ENCODE measurements around the gene PDE4D. TPM values are rescaled to one million over a fixed set of nuclear protein-coding genes. Genes with fewer than 3 reads are reported as not detected.
A peak's percentile ranks its signal among the peaks of the same experiment; 100 is the strongest.

Gene PDE4D
- total and polyA plus RNA-seq, 10 of the 15 experiments (the other 5 are each of a cell fraction or from before 2014, with no cell fraction given), result 0.87 to 4.1 (median 2.2) TPM

- no peak for ATAC-seq
- H3K4me1 ChIP-seq (ENCODE audit: control insufficient read depth, insufficient read depth, low read length), result no peaks in the 10 kb centered on the region; the same call in 1 of the 2 replicates
These were observed 208.4 kb downstream of the PDE4D start for GRCh38 chr5:59685191-59685530.

GRCh38 chr5:59684388-59685190 lies 208.9 kb downstream of the PDE4D start:
- POLR2A ChIA-PET, result no interaction called here
- no peak for FAIRE-seq
- H2AFZ ChIP-seq (ENCODE audit: control insufficient read depth, low read depth, low read length), result no peak overlapping the region
- no peak for TF ChIP-seq LARP7 (IDR thresholded peaks at IDR 0.05)
- no peak for TF ChIP-seq HDAC2 (IDR thresholded peaks at IDR 0.05)
- no peak for TF ChIP-seq SMAD5 (IDR thresholded peaks at IDR 0.05; ENCODE audit: low read depth)
- no peak for TF ChIP-seq HDAC6 (IDR thresholded peaks at IDR 0.05; ENCODE audit: unreplicated experiment)
- no peak for TF ChIP-seq MYC (IDR thresholded peaks at IDR 0.05; ENCODE audit: insufficient read depth, insufficient read length, insufficient replicate concordance, low read length, severe bottlenecking)
- TF ChIP-seq RAD21 (IDR thresholded peaks at IDR 0.05; ENCODE audit: insufficient read depth, low read depth, low read length), result no peak
- TF ChIP-seq JUND (IDR thresholded peaks at IDR 0.05; ENCODE audit: low read depth, low read length), result no peak
- no peak for TF ChIP-seq ZBTB40 (IDR thresholded peaks at IDR 0.05; ENCODE audit: borderline replicate concordance)
- TF ChIP-seq TCF12 (IDR thresholded peaks at IDR 0.05; ENCODE audit: low read depth, low read length), result no peak
- no peak for TF ChIP-seq NBN (IDR thresholded peaks at IDR 0.05)

More at GRCh38 chr5:59685191-59685530, 208.4 kb downstream of the PDE4D start:
- no peaks in the 10 kb centered on the region for H4K20me1 ChIP-seq (ENCODE audit: control insufficient read depth, insufficient read depth)
- no peak overlapping the region for H3K9ac ChIP-seq (ENCODE audit: control insufficient read depth, insufficient read depth, low read length)
- DNase-seq (ENCODE audit: low read depth, low spot score), result no peak
- no peak for FAIRE-seq
- no peaks in the 10 kb centered on the region for H3K79me2 ChIP-seq (ENCODE audit: control insufficient read depth, insufficient read depth, low read length)
- H3K27ac ChIP-seq (ENCODE audit: control insufficient read depth, insufficient read depth), result no peak overlapping the region
- no TSS peak for BruUV-seq (replicated peaks)
- ChIA-PET CTCF (interaction anchor here (1.4 kb wide), 1 partner anchor 116 kb away, joined by 3 read pairs; no protein-coding TSS in a partner anchor), SMC1A (ENCODE audit: uncharacterized antibody, unreplicated experiment) (interaction anchor here (1.1 kb wide), 2 partner anchors 8 to 179 kb away, joined by 3 to 4 read pairs; no protein-coding TSS in a partner anchor), RAD21 (ENCODE audit: unreplicated experiment) (interaction anchor here (0.6 kb wide), 1 partner anchor 109 kb away, joined by 4 read pairs; no protein-coding TSS in a partner anchor), POLR2A (no interaction called here)
- intact Hi-C loops (cut with micrococcal nuclease; ENCODE audit: unreplicated experiment), result no loop called here
- no peaks in the 10 kb centered on the region for H3K9me3 ChIP-seq (replicated peaks; ENCODE audit: control insufficient read depth, insufficient read depth, low read length)
- no peaks in the 10 kb centered on the region for H3K36me3 ChIP-seq (ENCODE audit: control insufficient read depth in 2 of 2, insufficient read depth in 2 of 2, low read length in 1 of 2)
- no peak overlapping the region for H3K4me3 ChIP-seq
- no peak overlapping the region for H3K4me2 ChIP-seq (ENCODE audit: control insufficient read depth, insufficient read depth)
- H3K27me3 ChIP-seq (replicated peaks in 1 of 2; ENCODE audit: control insufficient read depth in 2 of 2, insufficient read depth in 2 of 2, low read length in 1 of 2), result no peaks in the 10 kb centered on the region
- in situ Hi-C loops (cut with MboI), result no loop called here
- 0% methylated on average over 1 of the region's 1 CpG for WGBS (ENCODE audit: insufficient coverage, insufficient replicate concordance, low lambda C conversion rate, missing lambda C conversion rate)
- H2AFZ ChIP-seq (ENCODE audit: control insufficient read depth, low read depth, low read length), result no peak overlapping the region
- no peak for TF ChIP-seq RB1 (IDR thresholded peaks at IDR 0.05; ENCODE audit: borderline replicate concordance)
- TF ChIP-seq JUND (IDR thresholded peaks at IDR 0.05; ENCODE audit: low read depth, low read length), result no peak
- TF ChIP-seq RFX5 (IDR thresholded peaks at IDR 0.05; ENCODE audit: low read depth, low read length), result no peak
- no peak for TF ChIP-seq SP1 (IDR thresholded peaks at IDR 0.05; ENCODE audit: low read depth, low read length)
- TF ChIP-seq NFXL1 (IDR thresholded peaks at IDR 0.05; ENCODE audit: borderline replicate concordance), result no peak
- TF ChIP-seq TARDBP (IDR thresholded peaks at IDR 0.05; ENCODE audit: borderline replicate concordance), result no peak
- no peak for TF ChIP-seq TBL1XR1 (IDR thresholded peaks at IDR 0.05; ENCODE audit: low read depth, low read length)
- no peak for TF ChIP-seq CBX5 (IDR thresholded peaks at IDR 0.05; ENCODE audit: low read depth)
- no peak for TF ChIP-seq CEBPB (IDR thresholded peaks at IDR 0.05; ENCODE audit: borderline replicate concordance in 1 of 2, low read depth in 2 of 2, low read length in 2 of 2)

More at GRCh38 chr5:59684388-59685190, 208.9 kb downstream of the PDE4D start:
- DNase-seq (ENCODE audit: low read depth, low spot score) (no peak), ATAC-seq (peak; percentile 43)
- no peak overlapping the region for H3K9ac ChIP-seq (ENCODE audit: control insufficient read depth, insufficient read depth, low read length)
- 38% methylated on average over 4 of the region's 4 CpGs for WGBS (ENCODE audit: insufficient coverage, insufficient replicate concordance, low lambda C conversion rate, missing lambda C conversion rate)
- CTCF ChIA-PET, result interaction anchor here (0.7 kb wide), 1 partner anchor 11 kb away, joined by 4 read pairs; no protein-coding TSS in a partner anchor
- H3K27me3 ChIP-seq (replicated peaks in 1 of 2; ENCODE audit: control insufficient read depth in 2 of 2, insufficient read depth in 2 of 2, low read length in 1 of 2), result no peaks in the 10 kb centered on the region
- no peaks in the 10 kb centered on the region for H3K79me2 ChIP-seq (ENCODE audit: control insufficient read depth, insufficient read depth, low read length)
- no peaks in the 10 kb centered on the region for H3K9me3 ChIP-seq (replicated peaks; ENCODE audit: control insufficient read depth, insufficient read depth, low read length)
- H3K4me3 ChIP-seq, result no peak overlapping the region
- intact Hi-C loops (cut with micrococcal nuclease; ENCODE audit: unreplicated experiment), result no loop called here
- SMC1A ChIA-PET (ENCODE audit: uncharacterized antibody, unreplicated experiment), result interaction anchor here (1.1 kb wide), 1 partner anchor 8 kb away, joined by 3 read pairs; no protein-coding TSS in a partner anchor
- RAD21 ChIA-PET (ENCODE audit: unreplicated experiment), result interaction anchor here (0.6 kb wide), 1 partner anchor 109 kb away, joined by 4 read pairs; no protein-coding TSS in a partner anchor
- no peak overlapping the region for H3K27ac ChIP-seq (ENCODE audit: control insufficient read depth, insufficient read depth)
- H3K4me1 ChIP-seq (ENCODE audit: control insufficient read depth, insufficient read depth, low read length), result no peaks in the 10 kb centered on the region; the same call in 1 of the 2 replicates
- no peak overlapping the region for H3K4me2 ChIP-seq (ENCODE audit: control insufficient read depth, insufficient read depth)
- H4K20me1 ChIP-seq (ENCODE audit: control insufficient read depth, insufficient read depth), result no peaks in the 10 kb centered on the region
- H3K36me3 ChIP-seq (ENCODE audit: control insufficient read depth in 2 of 2, insufficient read depth in 2 of 2, low read length in 1 of 2), result no peaks in the 10 kb centered on the region
- no TSS peak for BruUV-seq (replicated peaks)
- in situ Hi-C loops (cut with MboI), result no loop called here

Measured in GM12878 (cell line).